Measurements from ENCODE around the gene TOP2B. TPM values are rescaled to one million over a fixed set of nuclear protein-coding genes. Genes with fewer than 3 reads are reported as not detected.

The TOP2B gene
- total and polyA plus RNA-seq, 4 donors = 13.5 to 52.9 (median 34.5) TPM

- no peak overlapping the region for H3K9ac ChIP-seq (ENCODE audit: low read depth in 1 of 2, low read length in 2 of 2)
- H3K27ac ChIP-seq (ENCODE audit: low read depth in 1 of 2, low read length in 2 of 2) = no peak overlapping the region
- no peak for TF ChIP-seq RXRA (IDR thresholded peaks at IDR 0.05)
- TF ChIP-seq GABPA (IDR thresholded peaks at IDR 0.05 in 1 of 2, conservative IDR thresholded peaks at IDR 0.05 in 1 of 2) = no peak
- no peak for TF ChIP-seq TAF1 (conservative IDR thresholded peaks at IDR 0.05)
- TF ChIP-seq RAD21 (IDR thresholded peaks at IDR 0.05) = no peak
- TF ChIP-seq MAX (IDR thresholded peaks at IDR 0.05) = no peak
- no peak for TF ChIP-seq ATF3 (IDR thresholded peaks at IDR 0.05)
- TF ChIP-seq HNF4G (IDR thresholded peaks at IDR 0.05) = no peak
- TF ChIP-seq SP1 (IDR thresholded peaks at IDR 0.05) = no peak
- TF ChIP-seq EGR1 (IDR thresholded peaks at IDR 0.05; ENCODE audit: low read depth in 2 of 2) = no peak
- no peak for TF ChIP-seq HNF4A (conservative IDR thresholded peaks at IDR 0.05)
- TF ChIP-seq FOXA2 (IDR thresholded peaks at IDR 0.05) = no peak
- no peak for TF ChIP-seq JUND (IDR thresholded peaks at IDR 0.05)
- TF ChIP-seq FOXA1 (IDR thresholded peaks at IDR 0.05) = no peak
- TF ChIP-seq YY1 (IDR thresholded peaks at IDR 0.05) = no peak
- TF ChIP-seq ZBTB33 (IDR thresholded peaks at IDR 0.05) = no peak
- TF ChIP-seq REST (IDR thresholded peaks at IDR 0.05) = no peak
- no peak for DNase-seq (ENCODE audit: low spot score)
- no peak overlapping the region for H3K4me3 ChIP-seq (ENCODE audit: low read depth in 1 of 3, low read length in 3 of 3)
- WGBS = 39% methylated on average over 1 of the region's 1 CpG
- H3K36me3 ChIP-seq (ENCODE audit: control insufficient read depth in 4 of 4, insufficient read depth in 3 of 4, low read depth in 1 of 4, low read length in 3 of 4) = no peaks in the 10 kb centered on the region
- H3K27me3 ChIP-seq (ENCODE audit: control insufficient read depth in 4 of 4, insufficient read depth in 4 of 4, low read length in 3 of 4) = no peaks in the 10 kb centered on the region
- no peaks in the 10 kb centered on the region for H3K9me3 ChIP-seq (ENCODE audit: control insufficient read depth in 4 of 4, low read length in 3 of 4)
- H3K4me1 ChIP-seq (ENCODE audit: control insufficient read depth in 4 of 4, insufficient read depth in 4 of 4, low read length in 3 of 4) = peaks cover 2 to 26% (median 11%) of the 10 kb centered on the region in 4 donors
Observed at GRCh38 chr3:25652921-25653320, 11.8 kb downstream of the TOP2B start.

GRCh38 chr3:25648925-25649830, 15.5 kb downstream of the TOP2B start:
- peaks cover 1 to 16% (median 14%) of the 10 kb centered on the region in 4 donors for H3K4me1 ChIP-seq (ENCODE audit: control insufficient read depth in 4 of 4, insufficient read depth in 4 of 4, low read length in 3 of 4)
- no peak for TF ChIP-seq GABPA (IDR thresholded peaks at IDR 0.05 in 1 of 2, conservative IDR thresholded peaks at IDR 0.05 in 1 of 2)
- TF ChIP-seq FOXA2 (IDR thresholded peaks at IDR 0.05) = no peak
- no peak for TF ChIP-seq JUND (IDR thresholded peaks at IDR 0.05)
- TF ChIP-seq ZBTB33 (IDR thresholded peaks at IDR 0.05) = no peak
- 69% methylated on average over 1 of the region's 1 CpG for WGBS

More at GRCh38 chr3:25648925-25649830, 15.5 kb downstream of the TOP2B start:
- H3K9ac ChIP-seq (ENCODE audit: low read depth in 1 of 2, low read length in 2 of 2) = no peak overlapping the region
- no peaks in the 10 kb centered on the region for H3K9me3 ChIP-seq (ENCODE audit: control insufficient read depth in 4 of 4, low read length in 3 of 4)
- no peak overlapping the region for H3K4me3 ChIP-seq (ENCODE audit: low read depth in 1 of 3, low read length in 3 of 3)
- no peak for DNase-seq (ENCODE audit: low spot score)
- H3K36me3 ChIP-seq (ENCODE audit: control insufficient read depth in 4 of 4, insufficient read depth in 3 of 4, low read depth in 1 of 4, low read length in 3 of 4) = peaks cover 0 to 3% (median 0%) of the 10 kb centered on the region in 4 donors
- no peak overlapping the region for H3K27ac ChIP-seq (ENCODE audit: low read depth in 1 of 2, low read length in 2 of 2)
- no peaks in the 10 kb centered on the region for H3K27me3 ChIP-seq (ENCODE audit: control insufficient read depth in 4 of 4, insufficient read depth in 4 of 4, low read length in 3 of 4)
